Muscle of leg (tissue), 11 donors: ENCODE data around the gene FOXO6. TPM values are rescaled to one million over a fixed set of nuclear protein-coding genes. Genes with fewer than 3 reads are reported as not detected.

ENCODE experiments used
- DNase-seq: peaks from one replicate; pipeline ENCODE4 v3.0.0; 2013
- H3K27ac ChIP-seq: one replicate; pipeline ENCODE4 v1.5.1; 2013; ENCODE audit warnings: mild to moderate bottlenecking, low read length, control low read depth
- H3K27me3 ChIP-seq: one replicate; pipeline ENCODE4 v1.6.1; 2013; ENCODE audit warnings: low read length; ENCODE audit not compliant: control insufficient read depth, insufficient read depth
- H3K36me3 ChIP-seq: one replicate; pipeline ENCODE4 v1.6.1; 2013; ENCODE audit warnings: low read length; ENCODE audit not compliant: control insufficient read depth, insufficient read depth
- H3K4me1 ChIP-seq: one replicate; pipeline ENCODE4 v1.6.1; 2013; ENCODE audit warnings: low read length; ENCODE audit not compliant: control insufficient read depth, insufficient read depth
- H3K4me3 ChIP-seq: one replicate; pipeline ENCODE4 v1.5.1; 2013; ENCODE audit warnings: low read length, control low read depth
- H3K9me3 ChIP-seq: replicated peaks from 2 replicates; pipeline ENCODE4 v1.6.1; 2013; ENCODE audit warnings: low read depth, low read length; ENCODE audit not compliant: control insufficient read depth
- WGBS: methylation state at CpG from one replicate; pipeline ENCODE4 v1.1.5; 2013; ENCODE audit warnings: missing lambda C conversion rate; ENCODE audit not compliant: insufficient coverage; 5-methylcytosine and 5-hydroxymethylcytosine counted together
- polyA plus RNA-seq, 8 donors: library from polyadenylated mRNA; unstranded; fragments of 120-200 nt; gene quantifications; one replicate each; pipeline versions ENCODE4 v1.2.1 to v1.2.3, GENCODE V29; 2013; ENCODE audit warnings: inconsistent platforms in 1 of 8, low replicate concordance in 1 of 8; ENCODE audit not compliant: insufficient read length in 8 of 8, insufficient read depth in 1 of 8
- total RNA-seq: library from RNA; stranded (reverse); fragments of 120-200 nt; gene quantifications from one replicate; pipeline ENCODE4 v1.2.4, GENCODE V29; 2013

The FOXO6 gene
- total and polyA plus RNA-seq, 9 donors, result 3.5 to 16.2 (median 10.0) TPM

- Histone ChIP-seq H3K36me3 (no peaks in the 10 kb centered on the region), H3K4me3 (no peak overlapping the region), H3K27ac (no peak overlapping the region), H3K4me1 (peaks cover 28% of the 10 kb centered on the region), H3K27me3 (peaks cover 5% of the 10 kb centered on the region), H3K9me3 (no peaks in the 10 kb centered on the region)
- 79% methylated on average over 2 of the region's 2 CpGs for WGBS
- DNase-seq, result no peak
Measured at GRCh38 chr1:41319106-41319755, 42.0 kb upstream of the FOXO6 start.

DNA sequence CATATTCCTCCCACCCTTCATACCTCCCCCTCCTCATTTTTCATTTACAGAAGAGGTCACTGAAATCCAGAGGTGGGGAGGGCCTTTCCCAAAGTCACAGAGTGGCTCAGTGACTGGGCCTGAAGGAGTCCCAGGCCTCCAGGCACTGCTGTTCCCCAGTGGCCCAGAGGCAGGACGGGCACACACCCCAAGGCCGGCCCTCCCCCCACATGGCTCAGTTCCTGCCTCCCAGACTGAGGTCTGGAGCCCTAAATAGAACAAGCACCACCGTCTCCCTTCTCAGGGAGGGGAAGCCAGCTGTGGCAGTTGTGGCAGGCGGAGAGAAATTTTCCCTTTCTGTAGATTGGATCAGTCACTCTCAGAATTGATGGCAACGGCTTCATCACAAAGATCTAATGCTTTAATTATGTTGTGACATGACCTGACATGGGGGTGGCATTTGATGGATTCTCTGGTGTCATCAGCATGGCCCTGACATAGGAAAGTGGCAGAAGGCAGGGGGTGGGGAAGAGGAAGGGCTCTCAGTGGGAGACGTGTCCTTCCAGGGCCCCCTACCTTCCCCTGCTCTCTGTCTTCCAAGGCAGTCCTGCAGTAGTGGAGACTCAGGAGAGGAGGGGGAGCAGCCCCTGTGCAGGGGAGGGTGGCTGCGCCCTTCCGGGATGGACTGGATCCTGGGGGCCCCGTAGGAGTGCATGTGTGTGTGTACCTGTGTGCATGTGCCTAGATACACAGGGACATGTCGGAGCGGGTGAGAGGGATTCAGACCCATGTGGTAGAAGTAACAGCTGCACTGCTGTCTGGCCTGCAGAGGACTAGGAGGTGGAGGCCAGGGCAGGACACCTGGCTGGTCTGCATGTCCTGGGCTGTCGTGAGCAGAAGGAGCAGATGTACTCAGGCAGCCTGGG, 41.2 kb upstream of the FOXO6 start:
- Histone ChIP-seq H3K9me3 (no peaks in the 10 kb centered on the region), H3K27me3 (peaks cover 2% of the 10 kb centered on the region), H3K4me3 (no peak overlapping the region), H3K4me1 (peaks cover 28% of the 10 kb centered on the region), H3K36me3 (no peaks in the 10 kb centered on the region), H3K27ac (no peak overlapping the region)
- 41% methylated on average over 7 of the region's 12 CpGs for WGBS
- DNase-seq, result peak; percentile 44

- DNase-seq, result no peak
- H3K4me3 ChIP-seq, result no peak overlapping the region
- peaks cover 2% of the 10 kb centered on the region for H3K27me3 ChIP-seq
- H3K27ac ChIP-seq, result no peak overlapping the region
- no peaks in the 10 kb centered on the region for H3K36me3 ChIP-seq
- WGBS, result 69% methylated on average over 6 of the region's 21 CpGs
- no peaks in the 10 kb centered on the region for H3K9me3 ChIP-seq
- H3K4me1 ChIP-seq, result peaks cover 28% of the 10 kb centered on the region
Measured at GRCh38 chr1:41320895-41321676, 40.1 kb upstream of the FOXO6 start.

- H3K4me3 ChIP-seq, result no peak overlapping the region
- peaks cover 31% of the 10 kb centered on the region for H3K4me1 ChIP-seq
- no peak for DNase-seq
- peaks cover 2% of the 10 kb centered on the region for H3K27me3 ChIP-seq
- no peaks in the 10 kb centered on the region for H3K9me3 ChIP-seq
- no peaks in the 10 kb centered on the region for H3K36me3 ChIP-seq
- H3K27ac ChIP-seq, result no peak overlapping the region
- WGBS, result 84% methylated on average over 4 of the region's 8 CpGs
Measured at GRCh38 chr1:41322101-41322661, 39.1 kb upstream of the FOXO6 start.

- 78% methylated on average over 4 of the region's 7 CpGs for WGBS
- H3K27me3 ChIP-seq, result peaks cover 2% of the 10 kb centered on the region
- no peak for DNase-seq
- H3K4me1 ChIP-seq, result peaks cover 36% of the 10 kb centered on the region
- no peaks in the 10 kb centered on the region for H3K9me3 ChIP-seq
- H3K27ac ChIP-seq, result no peak overlapping the region
- H3K36me3 ChIP-seq, result no peaks in the 10 kb centered on the region
- no peak overlapping the region for H3K4me3 ChIP-seq
Measured at GRCh38 chr1:41322835-41323234, 38.4 kb upstream of the FOXO6 start.

DNA sequence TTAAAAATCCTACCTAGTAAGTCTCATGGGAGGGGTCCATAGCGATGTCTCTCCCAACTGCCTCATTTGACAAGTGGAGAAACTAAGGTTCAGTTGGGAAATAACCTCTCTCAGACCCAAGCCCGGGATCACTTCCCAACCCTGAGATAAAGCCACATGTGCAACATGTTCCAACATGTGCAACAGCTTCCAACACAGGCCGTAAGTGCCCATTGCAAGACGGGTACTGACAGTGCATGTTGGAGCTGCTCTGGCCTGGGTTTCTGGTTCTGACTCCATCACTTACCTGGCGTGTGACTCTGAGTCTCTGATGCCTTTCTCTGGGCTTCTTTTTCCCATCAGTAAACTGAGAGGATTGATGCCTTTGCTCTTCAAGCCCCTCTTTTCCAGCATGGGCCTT, 38.0 kb upstream of the FOXO6 start:
- no peak overlapping the region for H3K27ac ChIP-seq
- peaks cover 38% of the 10 kb centered on the region for H3K4me1 ChIP-seq
- no peak for DNase-seq
- H3K27me3 ChIP-seq, result peaks cover 2% of the 10 kb centered on the region
- no peaks in the 10 kb centered on the region for H3K9me3 ChIP-seq
- H3K4me3 ChIP-seq, result no peak overlapping the region
- WGBS, result 74% methylated on average over 4 of the region's 5 CpGs
- no peaks in the 10 kb centered on the region for H3K36me3 ChIP-seq

GRCh38 chr1:41325801-41326200, 35.4 kb upstream of the FOXO6 start:
- Histone ChIP-seq H3K9me3 (no peaks in the 10 kb centered on the region), H3K4me3 (no peak overlapping the region), H3K36me3 (no peaks in the 10 kb centered on the region), H3K4me1 (peaks cover 46% of the 10 kb centered on the region), H3K27me3 (peaks cover 2% of the 10 kb centered on the region), H3K27ac (no peak overlapping the region)
- no CpG with 5 or more reads among the region's 6 CpGs for WGBS
- DNase-seq, result no peak

- no peaks in the 10 kb centered on the region for H3K27me3 ChIP-seq
- peaks cover 35% of the 10 kb centered on the region for H3K4me1 ChIP-seq
- no peaks in the 10 kb centered on the region for H3K9me3 ChIP-seq
- peak overlapping the region; percentile 13 for H3K27ac ChIP-seq
- H3K36me3 ChIP-seq, result no peaks in the 10 kb centered on the region
- DNase-seq, result no peak
- no peak overlapping the region for H3K4me3 ChIP-seq
- 72% methylated on average over 5 of the region's 6 CpGs for WGBS
Measured at GRCh38 chr1:41327383-41327999, 33.7 kb upstream of the FOXO6 start.

DNA sequence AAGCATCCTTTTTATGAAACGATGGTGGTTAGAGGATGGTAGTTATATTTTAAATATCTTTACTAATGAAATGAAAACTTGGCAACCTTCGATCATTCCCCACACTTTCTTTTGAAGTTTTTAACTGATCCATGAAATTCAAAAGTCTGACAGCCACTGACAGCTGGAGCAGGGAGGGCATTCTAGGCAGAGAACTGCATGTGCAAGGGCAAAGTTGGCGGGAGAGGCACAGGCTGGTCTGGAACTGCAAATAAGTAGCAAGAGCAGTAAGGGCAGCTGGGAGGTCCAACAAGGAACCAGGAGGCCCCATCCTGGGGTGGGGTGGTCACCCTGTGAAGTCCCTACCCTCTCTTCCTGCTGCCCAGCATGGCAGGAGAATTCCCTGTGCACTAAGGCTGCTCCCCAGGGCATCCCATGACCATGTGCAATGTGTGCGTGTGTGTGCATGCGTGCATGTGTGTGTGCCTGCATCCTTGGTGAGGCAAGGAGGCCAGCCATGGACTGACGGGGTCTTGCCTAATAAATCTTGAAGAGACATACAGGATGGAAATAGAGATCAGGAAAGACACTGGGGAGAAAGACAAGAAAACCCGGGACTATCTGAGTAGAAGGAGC, 33.1 kb upstream of the FOXO6 start:
- peak; percentile 55 for DNase-seq
- H3K4me3 ChIP-seq, result no peak overlapping the region
- H3K9me3 ChIP-seq, result no peaks in the 10 kb centered on the region
- WGBS, result 69% methylated on average over 4 of the region's 7 CpGs
- no peak overlapping the region for H3K27ac ChIP-seq
- no peaks in the 10 kb centered on the region for H3K36me3 ChIP-seq
- peaks cover 35% of the 10 kb centered on the region for H3K4me1 ChIP-seq
- no peaks in the 10 kb centered on the region for H3K27me3 ChIP-seq
